OCI-LY7 (cell line): ENCODE measurements around the gene ARL10. TPM values are rescaled to one million over a fixed set of nuclear protein-coding genes. Genes with fewer than 3 reads are reported as not detected.

ENCODE experiments used
- BruUV-seq: library from RNA; stranded (reverse); fragments of 400-500 nt; replicated peaks from 2 replicates; lab custom pipeline; 2021; lab: Mats Ljungman, UMichigan
- CTCF ChIA-PET: fragments of 300-600 bp; sonication (Branson Sonifier 250); formaldehyde crosslinking; loops from one replicate; lab custom pipeline; 2022; ENCODE audit warnings: antibody characterized with exemption; ENCODE audit not compliant: unreplicated experiment; lab: Charles Lee
- POLR2A ChIA-PET: fragments of 300-600 bp; sonication (Branson Sonifier 250); formaldehyde crosslinking; loops from one replicate; lab custom pipeline; 2022; ENCODE audit warnings: antibody characterized with exemption; lab: Charles Lee
- DNase-seq: peaks from one replicate; pipeline ENCODE4 v3.0.0-alpha.2; 2015; ENCODE audit warnings: low spot score
- H2AFZ ChIP-seq: fragments of 200-600 bp; sonication (generic), shearing (Covaris generic); 2 replicates; pipeline ENCODE4 v1.6.1; 2014; ENCODE audit warnings: mild to moderate bottlenecking, antibody characterized with exemption, low read length, moderate library complexity
- H3K27ac ChIP-seq: fragments of 200-600 bp; sonication (generic); 2 replicates; pipeline ENCODE4 v1.5.1; 2014; ENCODE audit warnings: mixed run types, low read depth, mild to moderate bottlenecking, moderate library complexity, low read length, inconsistent platforms; ENCODE audit not compliant: poor library complexity, severe bottlenecking
- H3K36me3 ChIP-seq: fragments of 200-600 bp; sonication (generic); 2 replicates; pipeline ENCODE4 v1.6.1; 2014; ENCODE audit warnings: mild to moderate bottlenecking, antibody characterized with exemption, low read length, moderate library complexity, mixed read lengths; ENCODE audit not compliant: insufficient read depth
- H3K4me1 ChIP-seq: fragments of 200-600 bp; sonication (generic); 2 replicates; pipeline ENCODE4 v1.5.1; 2014; ENCODE audit warnings: mild to moderate bottlenecking, low read length; ENCODE audit not compliant: insufficient read depth, poor library complexity, severe bottlenecking
- H3K4me2 ChIP-seq: fragments of 200-600 bp; sonication (generic); 2 replicates; pipeline ENCODE4 v1.6.1; 2014; ENCODE audit warnings: mild to moderate bottlenecking, low read length
- H3K4me3 ChIP-seq: fragments of 200-600 bp; sonication (generic); 2 replicates; pipeline ENCODE4 v1.5.1; 2014; ENCODE audit warnings: mild to moderate bottlenecking, low read depth, low read length; ENCODE audit not compliant: poor library complexity, severe bottlenecking
- H3K79me2 ChIP-seq: fragments of 200-600 bp; sonication (generic); 2 replicates; pipeline ENCODE4 v1.6.1; 2016; ENCODE audit warnings: low read depth, mild to moderate bottlenecking, low read length, moderate library complexity, mixed read lengths; ENCODE audit not compliant: insufficient read depth
- H3K9me2 ChIP-seq: fragments of 200-600 bp; sonication (generic); 2 replicates; pipeline ENCODE4 v1.6.1; 2016; ENCODE audit warnings: mild to moderate bottlenecking, low read length, mixed read lengths; ENCODE audit not compliant: insufficient read depth
- H3K9me3 ChIP-seq: fragments of 200-600 bp; sonication (generic); 2 replicates; pipeline ENCODE4 v1.6.1; 2014; ENCODE audit warnings: mild to moderate bottlenecking, mixed run types, low read length, mixed read lengths
- H4K20me1 ChIP-seq: fragments of 200-600 bp; sonication (generic); 2 replicates; pipeline ENCODE4 v1.6.1; 2014; ENCODE audit warnings: mild to moderate bottlenecking, antibody characterized with exemption, low read length, moderate library complexity, mixed read lengths; ENCODE audit not compliant: insufficient read depth
- EZH2phosphoT487 ChIP-seq: fragments of 200-600 bp; sonication (generic); IDR thresholded peaks from 2 replicates; pipeline ENCODE4 v1.6.1; 2018; ENCODE audit warnings: low read depth, borderline replicate concordance, mild to moderate bottlenecking, mixed run types, antibody characterized with exemption, low read length, moderate library complexity, mixed read lengths
- intact Hi-C: fragments of 100-400 bp; cut with micrococcal nuclease; formaldehyde crosslinking; loops from one replicate; pipeline ENCODE4 v1.10.0; 2022; ENCODE audit not compliant: unreplicated experiment
- total RNA-seq, 2 experiments: library from RNA; depleted of rRNA in 1 of 2; stranded (reverse); fragments of >200 nt in 1 of 2; shearing (Covaris generic) in 1 of 2; gene quantifications; 2 replicates each; pipeline ENCODE4 v1.2.3, GENCODE V29; 2014 to 2022
- TF ChIP-seq, protein P1 (sequence below): fragments of 200-600 bp; sonication (generic); conservative IDR thresholded peaks from 2 replicates; pipeline ENCODE4 v1.5.1; 2014; ENCODE audit warnings: mild to moderate bottlenecking, antibody characterized with exemption, low read length, moderate library complexity, mixed read lengths

ARL10 gene
- total RNA-seq, 2 experiments from 2014 or later = 0.06 TPM; not detected in 1

- TF ChIP-seq EZH2phosphoT487 = no peak
- TF ChIP-seq, protein P1, sequence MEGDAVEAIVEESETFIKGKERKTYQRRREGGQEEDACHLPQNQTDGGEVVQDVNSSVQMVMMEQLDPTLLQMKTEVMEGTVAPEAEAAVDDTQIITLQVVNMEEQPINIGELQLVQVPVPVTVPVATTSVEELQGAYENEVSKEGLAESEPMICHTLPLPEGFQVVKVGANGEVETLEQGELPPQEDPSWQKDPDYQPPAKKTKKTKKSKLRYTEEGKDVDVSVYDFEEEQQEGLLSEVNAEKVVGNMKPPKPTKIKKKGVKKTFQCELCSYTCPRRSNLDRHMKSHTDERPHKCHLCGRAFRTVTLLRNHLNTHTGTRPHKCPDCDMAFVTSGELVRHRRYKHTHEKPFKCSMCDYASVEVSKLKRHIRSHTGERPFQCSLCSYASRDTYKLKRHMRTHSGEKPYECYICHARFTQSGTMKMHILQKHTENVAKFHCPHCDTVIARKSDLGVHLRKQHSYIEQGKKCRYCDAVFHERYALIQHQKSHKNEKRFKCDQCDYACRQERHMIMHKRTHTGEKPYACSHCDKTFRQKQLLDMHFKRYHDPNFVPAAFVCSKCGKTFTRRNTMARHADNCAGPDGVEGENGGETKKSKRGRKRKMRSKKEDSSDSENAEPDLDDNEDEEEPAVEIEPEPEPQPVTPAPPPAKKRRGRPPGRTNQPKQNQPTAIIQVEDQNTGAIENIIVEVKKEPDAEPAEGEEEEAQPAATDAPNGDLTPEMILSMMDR = no peak
- Histone ChIP-seq H3K27ac (no peak overlapping the region), H4K20me1 (0 out of 2 replicates have a peak, but pooled peaks cover 3% of the 10 kb centered on the region), H3K4me2 (no peak overlapping the region), H3K9me3 (no peaks in the 10 kb centered on the region), H3K9me2 (no peaks in the 10 kb centered on the region), H2AFZ (no peak overlapping the region), H3K79me2 (no peaks in the 10 kb centered on the region), H3K4me1 (no peaks in the 10 kb centered on the region), H3K36me3 (peaks cover 96% of the 10 kb centered on the region), H3K4me3 (no peak overlapping the region)
- intact Hi-C loops = no loop called here
- POLR2A ChIA-PET = interaction anchor here (0.7 to 1.8 kb wide), 5 partner anchors 9 to 995 kb away, joined by 3 to 9 read pairs (median 5); partner anchors contain the start of genes HIGD2A, KIAA1191 and NOP16
- CTCF ChIA-PET = no interaction called here
- no peak for DNase-seq
- BruUV-seq = no TSS peak
Observed at GRCh38 chr5:176352116-176352878, 13.0 kb upstream of the ARL10 start.

DNA sequence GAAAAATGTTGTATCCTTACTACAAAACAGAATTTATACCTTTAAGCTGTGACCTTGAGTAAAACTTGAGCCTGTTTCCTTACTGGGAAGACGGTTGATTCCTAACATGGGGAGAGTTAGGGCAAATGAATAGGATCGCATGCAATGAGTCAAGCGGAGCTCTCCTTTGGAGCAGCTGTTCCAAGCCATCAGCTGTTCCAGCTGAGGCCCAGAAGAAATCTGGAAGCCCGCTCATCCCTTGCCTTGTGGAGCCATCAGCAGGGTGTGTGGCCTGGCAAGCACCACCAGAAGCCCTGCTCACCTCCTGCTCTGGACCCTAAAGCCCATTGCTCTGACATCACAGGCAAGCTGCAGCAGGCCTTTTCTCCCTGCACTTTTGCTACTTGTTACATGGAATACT, 11.8 kb upstream of the ARL10 start:
- H3K4me2 ChIP-seq = no peak overlapping the region
- intact Hi-C loops = no loop called here
- TF ChIP-seq, protein P1 = no peak
- TF ChIP-seq EZH2phosphoT487 = no peak
- no peaks in the 10 kb centered on the region for H3K9me3 ChIP-seq
- DNase-seq = no peak
- H3K4me3 ChIP-seq = no peak overlapping the region
- no peaks in the 10 kb centered on the region for H3K79me2 ChIP-seq
- POLR2A ChIA-PET = interaction anchor here (0.8 to 1.0 kb wide), 2 partner anchors 9 to 33 kb away, joined by 3 to 5 read pairs; partner anchors contain the start of gene KIAA1191
- no peak overlapping the region for H3K27ac ChIP-seq
- BruUV-seq = no TSS peak
- H3K4me1 ChIP-seq = no peaks in the 10 kb centered on the region
- H3K9me2 ChIP-seq = no peaks in the 10 kb centered on the region
- 0 out of 2 replicates have a peak, but pooled peaks cover 3% of the 10 kb centered on the region for H4K20me1 ChIP-seq
- no peak overlapping the region for H2AFZ ChIP-seq
- CTCF ChIA-PET = no interaction called here
- peaks cover 96% of the 10 kb centered on the region for H3K36me3 ChIP-seq
